H9 (cell line): ENCODE data around the gene KCNIP1. TPM values are rescaled to one million over a fixed set of nuclear protein-coding genes. Genes with fewer than 3 reads are reported as not detected.

ENCODE experiments used
- DNase-seq: peaks from one replicate; pipeline ENCODE4 v3.0.0-alpha.2; 2017
- H2AFZ ChIP-seq: one replicate; pipeline ENCODE4 v1.6.1; 2013; ENCODE audit warnings: mild to moderate bottlenecking, low read length, control low read depth, moderate library complexity
- H2AK5ac ChIP-seq: 2 replicates; pipeline ENCODE4 v1.6.1; 2013; ENCODE audit warnings: low read length, control low read depth, mixed read lengths; ENCODE audit not compliant: insufficient read length
- H2BK120ac ChIP-seq: one replicate; pipeline ENCODE4 v1.6.1; 2013; ENCODE audit warnings: low read depth, mild to moderate bottlenecking, low read length, control low read depth, inconsistent platforms; ENCODE audit not compliant: poor library complexity, severe bottlenecking
- H2BK12ac ChIP-seq: 2 replicates; pipeline ENCODE4 v1.6.1; 2013; ENCODE audit warnings: low read length, control low read depth, mixed read lengths, low read depth; ENCODE audit not compliant: insufficient read length
- H2BK15ac ChIP-seq: 2 replicates; pipeline ENCODE4 v1.6.1; 2013; ENCODE audit warnings: low read depth, low read length, control low read depth
- H2BK20ac ChIP-seq: one replicate; pipeline ENCODE4 v1.6.1; 2013; ENCODE audit warnings: low read depth, mild to moderate bottlenecking, low read length, control low read depth, inconsistent platforms; ENCODE audit not compliant: poor library complexity, severe bottlenecking
- H2BK5ac ChIP-seq: 2 replicates; pipeline ENCODE4 v1.6.1; 2013; ENCODE audit warnings: low read length, control low read depth, mixed read lengths; ENCODE audit not compliant: insufficient read length
- H3K14ac ChIP-seq: 2 replicates; pipeline ENCODE4 v1.6.1; 2013; ENCODE audit warnings: low read length, control low read depth; ENCODE audit not compliant: insufficient read depth
- H3K18ac ChIP-seq: 2 replicates; pipeline ENCODE4 v1.6.1; 2013; ENCODE audit warnings: low read depth, mild to moderate bottlenecking, mixed read lengths, low read length, control low read depth; ENCODE audit not compliant: insufficient read length
- H3K23ac ChIP-seq: 2 replicates; pipeline ENCODE4 v1.6.1; 2013; ENCODE audit warnings: low read length, control low read depth, mixed read lengths, low read depth; ENCODE audit not compliant: insufficient read length
- H3K23me2 ChIP-seq: 2 replicates; pipeline ENCODE4 v1.6.1; 2013; ENCODE audit warnings: low read depth, mild to moderate bottlenecking, mixed read lengths, low read length, control low read depth; ENCODE audit not compliant: insufficient read length, poor library complexity, severe bottlenecking
- H3K27ac ChIP-seq: 2 replicates; pipeline ENCODE4 v1.5.1; 2013; ENCODE audit warnings: low read length, control low read depth, mixed read lengths, low read depth; ENCODE audit not compliant: insufficient read length
- H3K27me3 ChIP-seq: 2 replicates; pipeline ENCODE4 v1.6.1; 2013; ENCODE audit warnings: low read length, control low read depth, inconsistent platforms; ENCODE audit not compliant: insufficient read depth
- H3K4ac ChIP-seq: 2 replicates; pipeline ENCODE4 v1.6.1; 2013; ENCODE audit warnings: low read depth, mild to moderate bottlenecking, control low read depth, inconsistent platforms, low read length, moderate library complexity
- H3K4me1 ChIP-seq: 2 replicates; pipeline ENCODE4 v1.6.1; 2013; ENCODE audit warnings: low read length, control low read depth, inconsistent platforms; ENCODE audit not compliant: insufficient read depth
- H3K4me2 ChIP-seq: 2 replicates; pipeline ENCODE4 v1.6.1; 2013; ENCODE audit warnings: low read length, control low read depth, mixed read lengths; ENCODE audit not compliant: insufficient read length, insufficient read depth
- H3K56ac ChIP-seq: 2 replicates; pipeline ENCODE4 v1.6.1; 2013; ENCODE audit warnings: low read depth, mild to moderate bottlenecking, mixed read lengths, low read length, control low read depth; ENCODE audit not compliant: insufficient read length
- H3K79me1 ChIP-seq: 2 replicates; pipeline ENCODE4 v1.6.1; 2013; ENCODE audit warnings: low read depth, mild to moderate bottlenecking, moderate library complexity, low read length, control low read depth, inconsistent platforms; ENCODE audit not compliant: insufficient read depth, poor library complexity, severe bottlenecking
- H3K79me2 ChIP-seq: 2 replicates; pipeline ENCODE4 v1.6.1; 2013; ENCODE audit warnings: low read length, control low read depth, inconsistent platforms; ENCODE audit not compliant: insufficient read depth
- H3K9ac ChIP-seq: 2 replicates; pipeline ENCODE4 v1.6.1; 2013; ENCODE audit warnings: low read length, control low read depth, mixed read lengths; ENCODE audit not compliant: insufficient read length; ENCODE audit errors: extremely low read depth
- H3K9me3 ChIP-seq: one replicate; pipeline ENCODE4 v1.6.1; 2013; ENCODE audit warnings: low read depth, low read length, inconsistent platforms; ENCODE audit not compliant: control insufficient read depth
- H3T11ph ChIP-seq: one replicate; pipeline ENCODE4 v1.6.1; 2013; ENCODE audit warnings: mild to moderate bottlenecking, low read length, control low read depth, inconsistent platforms
- H4K20me1 ChIP-seq: one replicate; pipeline ENCODE4 v1.6.1; 2013; ENCODE audit not compliant: control insufficient read depth, insufficient read length, insufficient read depth
- H4K5ac ChIP-seq: 2 replicates; pipeline ENCODE4 v1.6.1; 2013; ENCODE audit warnings: low read depth, mild to moderate bottlenecking, mixed read lengths, low read length, control low read depth; ENCODE audit not compliant: insufficient read length
- H4K8ac ChIP-seq: replicated peaks from 2 replicates; pipeline ENCODE4 v1.6.1; 2013; ENCODE audit warnings: low read length, control low read depth, mixed read lengths, low read depth; ENCODE audit not compliant: insufficient read length
- H4K91ac ChIP-seq: 2 replicates; pipeline ENCODE4 v1.6.1; 2013; ENCODE audit warnings: low read depth, mild to moderate bottlenecking, moderate library complexity, mixed read lengths, low read length, control low read depth; ENCODE audit not compliant: insufficient read length
- H3K27ac Mint-ChIP-seq, 3 experiments: 2 replicates in 2 of 3; 3 replicates in 1 of 3; pipeline ENCODE4 v1.8.0; 2020 to 2021; ENCODE audit warnings: mixed read lengths in 3 of 3, mild to moderate bottlenecking in 1 of 3, moderate library complexity in 1 of 3
- H3K27me3 Mint-ChIP-seq: 2 replicates; pipeline ENCODE4 v1.8.0; 2021; ENCODE audit warnings: low read depth, mild to moderate bottlenecking, moderate library complexity, mixed read lengths
- H3K36me3 Mint-ChIP-seq, 3 experiments: 2 replicates in 2 of 3; 3 replicates in 1 of 3; pipeline ENCODE4 v1.8.0; 2020 to 2021; ENCODE audit warnings: low read depth in 3 of 3, mixed read lengths in 3 of 3; ENCODE audit not compliant: insufficient read depth in 1 of 3
- H3K4me1 Mint-ChIP-seq, 2 experiments: 2 replicates each; pipeline ENCODE4 v1.8.0; 2020; ENCODE audit warnings: mixed read lengths in 2 of 2
- H3K4me3 Mint-ChIP-seq, 2 experiments: 2 replicates in 1 of 2; 3 replicates in 1 of 2; pipeline ENCODE4 v1.8.0; 2020 to 2021; ENCODE audit warnings: mild to moderate bottlenecking in 2 of 2, mixed read lengths in 2 of 2, moderate library complexity in 1 of 2
- H3K9me3 Mint-ChIP-seq, 2 experiments: 2 replicates in 1 of 2; 3 replicates in 1 of 2; pipeline ENCODE4 v1.8.0; 2020; ENCODE audit warnings: mild to moderate bottlenecking in 2 of 2, mixed read lengths in 2 of 2, moderate library complexity in 1 of 2
- WGBS: extraction: QIAGEN DNeasy Blood & Tissue Kit; methylation state at CpG from one replicate; pipeline ENCODE4 v1.1.7; 2013; ENCODE audit warnings: missing lambda C conversion rate, low lambda C conversion rate, mixed read lengths; ENCODE audit not compliant: insufficient read length; ENCODE audit errors: extremely low coverage; 5-methylcytosine and 5-hydroxymethylcytosine counted together
- total RNA-seq: library from RNA; stranded (reverse); gene quantifications from 2 replicates; pipeline ENCODE4 v1.2.1, GENCODE V29; 2021
- TF ChIP-seq, protein P1 (sequence below): fragments of 200-600 bp; sonication (generic); conservative IDR thresholded peaks from 3 replicates; pipeline ENCODE4 v1.8.0; 2021; ENCODE audit warnings: antibody characterized with exemption, mild to moderate bottlenecking

The KCNIP1 gene
- total RNA-seq, 1 experiment from 2014 or later, result 0.63 TPM

GRCh38 chr5:170639221-170639925 is 135.6 kb downstream of the KCNIP1 start:
- no peak overlapping the region for H3K27ac Mint-ChIP-seq
- Histone ChIP-seq H3K4me2 (no peak overlapping the region), H2BK5ac (no peak overlapping the region), H3K79me2 (no peaks in the 10 kb centered on the region), H3K27ac (no peak overlapping the region), H3K18ac (no peak overlapping the region), H4K5ac (no peak overlapping the region), H3K27me3 (no peaks in the 10 kb centered on the region), H3K79me1 (no peaks in the 10 kb centered on the region), H4K91ac (no peak overlapping the region), H3K56ac (no peak overlapping the region), H3K9ac (no peak overlapping the region), H2BK12ac (no peak overlapping the region), H3K23ac (no peak overlapping the region), H3K4me1 (peaks cover 12% of the 10 kb centered on the region; the same call in 1 of the 2 replicates), H3K14ac (no peak overlapping the region), H2BK120ac (no peak overlapping the region), H3K4ac (no peak overlapping the region), H4K20me1 (no peaks in the 10 kb centered on the region), H3K9me3 (no peaks in the 10 kb centered on the region), H2AK5ac (no peak overlapping the region), H3K23me2 (no peaks in the 10 kb centered on the region), H2AFZ (no peak overlapping the region), H2BK20ac (no peak overlapping the region), H2BK15ac (no peak overlapping the region), H3T11ph (no peak overlapping the region), H4K8ac (no peak overlapping the region)
- DNase-seq, result no peak
- H3K36me3 Mint-ChIP-seq, result no peaks in the 10 kb centered on the region
- H3K4me3 Mint-ChIP-seq, result 0 out of 5 replicates have a peak overlapping the region, but pooled peaks of 1 of the 2 experiments have one; percentile 18
- H3K9me3 Mint-ChIP-seq, result no peaks in the 10 kb centered on the region
- peaks cover 21% of the 10 kb centered on the region for H3K27me3 Mint-ChIP-seq
- WGBS, result no CpG with 5 or more reads among the region's 17 CpGs
- TF ChIP-seq, protein P1, sequence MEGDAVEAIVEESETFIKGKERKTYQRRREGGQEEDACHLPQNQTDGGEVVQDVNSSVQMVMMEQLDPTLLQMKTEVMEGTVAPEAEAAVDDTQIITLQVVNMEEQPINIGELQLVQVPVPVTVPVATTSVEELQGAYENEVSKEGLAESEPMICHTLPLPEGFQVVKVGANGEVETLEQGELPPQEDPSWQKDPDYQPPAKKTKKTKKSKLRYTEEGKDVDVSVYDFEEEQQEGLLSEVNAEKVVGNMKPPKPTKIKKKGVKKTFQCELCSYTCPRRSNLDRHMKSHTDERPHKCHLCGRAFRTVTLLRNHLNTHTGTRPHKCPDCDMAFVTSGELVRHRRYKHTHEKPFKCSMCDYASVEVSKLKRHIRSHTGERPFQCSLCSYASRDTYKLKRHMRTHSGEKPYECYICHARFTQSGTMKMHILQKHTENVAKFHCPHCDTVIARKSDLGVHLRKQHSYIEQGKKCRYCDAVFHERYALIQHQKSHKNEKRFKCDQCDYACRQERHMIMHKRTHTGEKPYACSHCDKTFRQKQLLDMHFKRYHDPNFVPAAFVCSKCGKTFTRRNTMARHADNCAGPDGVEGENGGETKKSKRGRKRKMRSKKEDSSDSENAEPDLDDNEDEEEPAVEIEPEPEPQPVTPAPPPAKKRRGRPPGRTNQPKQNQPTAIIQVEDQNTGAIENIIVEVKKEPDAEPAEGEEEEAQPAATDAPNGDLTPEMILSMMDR, result no peak
- H3K4me1 Mint-ChIP-seq, result peaks cover 18 to 19% of the 10 kb centered on the region in 2 experiments
